Hair follicular keratinocyte (primary cell): ENCODE results near the gene ALLC. TPM values are rescaled to one million over a fixed set of nuclear protein-coding genes. Genes with fewer than 3 reads are reported as not detected.

Experiments used
- total RNA-seq: library from RNA; depleted of rRNA; stranded (reverse); fragments of >200 nt; gene quantifications from 2 replicates; pipeline ENCODE4 v1.2.3, GENCODE V29; 2015

Gene ALLC
- total RNA-seq: not detected in 2 replicates

GRCh38 chr2:3657881-3658280 lies at the start of gene ALLC:
Gene ALLC, plus strand, starts transcription at chr2:3658200. Its CDS starts 12,958 bp downstream, at chr2:3671158.

GRCh38 chr2:3703236-3703756 lies 45.3 kb downstream of the ALLC start, which contains the start of gene DCDC2C:
Gene DCDC2C, plus strand, starts transcription at chr2:3703575. Its CDS starts 177 bp downstream, at chr2:3703752.

Other genes starting within 250 kb of the ALLC start
- 29.5 and 40.8 TPM in 2 replicates for gene ADI1, start 138.7 kb upstream of the ALLC start, total RNA-seq
- 22.3 and 25.7 TPM in 2 replicates for gene RNASEH1, start 99.9 kb upstream of the ALLC start, total RNA-seq
- 3,199 and 3,621 TPM in 2 replicates for gene RPS7, start 82.9 kb upstream of the ALLC start, total RNA-seq
- gene COLEC11, start 63.1 kb upstream of the ALLC start, total RNA-seq: 0.31 TPM in 1 of 2 replicates, not detected in the other
- not detected in 2 replicates for gene DCDC2C, start 45.4 kb downstream of the ALLC start, total RNA-seq